HS-27A (cell line): ENCODE measurements around the gene DEAF1.
"Not testable (repeated sequence)": the region's sequence is repeated elsewhere in the genome, so short reads cannot be mapped to it uniquely, and the experiment has no call there.

Experiments used
- DNase-seq: peaks from one replicate; pipeline ENCODE4 v3.0.0-alpha.2; 2012; ENCODE audit warnings: low read depth, missing footprints

Gene DEAF1

GRCh38 chr11:680476-680875, 14.5 kb downstream of the DEAF1 start:
- no peak for DNase-seq

GRCh38 chr11:679271-680207, 15.5 kb downstream of the DEAF1 start:
- DNase-seq, result no peak

GRCh38 chr11:678297-678696, 16.7 kb downstream of the DEAF1 start:
- no peak for DNase-seq

DNA sequence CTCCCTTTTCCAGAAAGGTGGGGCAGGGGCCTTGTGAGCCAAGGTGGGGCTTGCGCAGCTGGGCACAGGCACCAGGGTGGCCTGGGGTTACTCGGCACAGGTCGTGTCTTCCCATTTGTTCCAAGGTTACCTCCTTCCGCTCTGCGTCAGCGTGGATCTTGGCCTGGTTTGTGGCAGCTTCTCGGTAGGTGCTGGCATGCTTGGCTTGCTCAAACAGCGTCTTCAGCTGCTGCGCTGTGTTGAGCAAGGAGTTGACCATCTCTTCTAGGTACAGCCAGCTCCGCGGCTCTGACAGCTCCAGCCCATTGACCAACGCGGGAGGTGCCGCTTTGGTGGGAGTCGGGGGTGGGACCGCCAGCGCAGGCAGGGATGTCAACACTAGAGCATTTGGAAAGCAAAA, 20.6 kb downstream of the DEAF1 start:
- DNase-seq, result no peak

DNA sequence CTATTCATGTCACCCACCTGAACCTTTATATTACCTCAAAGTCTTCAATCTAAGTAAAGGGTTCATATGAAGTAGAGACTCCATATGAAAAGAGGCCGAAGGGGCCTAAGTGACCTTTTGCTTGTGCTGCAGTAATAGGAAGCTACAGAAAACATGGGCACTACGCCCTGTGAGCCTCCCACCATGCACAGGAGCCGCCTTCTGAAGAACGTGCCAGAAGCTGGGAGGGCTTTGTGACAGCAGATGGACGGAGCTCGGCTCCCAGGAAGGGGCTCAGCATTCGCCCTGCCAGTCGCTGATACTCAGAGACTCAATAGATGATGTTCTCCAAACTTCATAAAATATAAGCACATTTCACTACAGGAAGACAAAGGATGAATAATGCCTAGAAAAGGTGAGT, 21.2 kb downstream of the DEAF1 start:
- no peak for DNase-seq

- no peak for DNase-seq
Observed at GRCh38 chr11:665704-666281, 29.2 kb downstream of the DEAF1 start.

DNA sequence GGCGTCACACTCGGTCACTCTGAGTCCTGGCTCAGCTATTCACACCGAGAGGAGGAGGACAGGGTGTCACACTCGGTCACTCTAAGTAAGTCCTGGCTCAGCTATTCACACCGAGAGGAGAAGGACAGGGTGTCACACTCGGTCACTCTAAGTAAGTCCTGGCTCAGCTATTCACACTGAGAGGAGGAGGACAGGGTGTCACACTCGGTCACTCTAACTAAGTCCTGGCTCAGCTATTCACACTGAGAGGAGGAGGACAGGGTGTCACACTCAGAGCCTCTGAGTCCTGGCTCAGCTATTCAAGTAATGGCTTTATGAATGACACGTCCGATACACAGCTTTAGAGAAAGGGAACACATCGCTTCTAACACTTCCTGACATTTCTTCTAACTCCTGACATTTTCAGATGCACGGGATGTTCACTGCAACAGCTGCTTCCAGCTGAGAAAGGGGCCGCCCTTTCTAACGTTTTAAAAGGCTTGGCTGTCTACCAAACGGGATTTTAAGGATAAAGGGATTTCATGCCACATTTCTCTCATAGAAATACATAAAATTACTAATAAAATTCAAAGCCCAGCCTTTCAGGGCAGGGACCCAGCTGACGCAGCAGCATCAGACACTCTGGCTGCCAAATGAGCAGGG, 29.8 kb downstream of the DEAF1 start:
- no peak for DNase-seq

DNA sequence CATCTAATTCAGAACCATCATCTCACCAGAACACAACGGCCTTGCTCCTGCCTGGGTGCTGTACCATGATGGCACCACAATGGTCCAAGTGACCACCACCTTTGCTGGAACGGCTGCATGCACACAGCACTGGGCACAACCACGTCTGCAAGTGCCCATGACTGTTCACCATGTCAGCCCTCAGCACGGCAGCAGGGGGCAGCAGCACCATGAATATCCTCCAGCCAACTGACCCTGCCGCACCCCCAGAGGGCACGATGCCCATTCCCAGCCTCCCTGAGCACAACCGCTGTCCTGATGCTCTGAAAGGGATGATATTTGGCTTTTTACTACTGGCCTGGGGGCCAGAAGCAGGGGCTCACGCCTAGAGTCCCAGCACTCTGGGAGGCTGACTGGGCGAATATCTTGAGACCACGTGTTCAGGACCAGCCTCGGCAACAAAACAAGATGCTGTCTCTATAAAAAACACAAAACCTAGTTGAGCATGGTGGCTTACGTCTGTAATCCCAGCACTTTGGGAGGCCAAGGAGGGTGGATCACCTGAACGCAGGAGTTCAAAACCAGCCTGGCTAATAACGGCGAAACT, 32.2 kb downstream of the DEAF1 start:
- no peak for DNase-seq

DNA sequence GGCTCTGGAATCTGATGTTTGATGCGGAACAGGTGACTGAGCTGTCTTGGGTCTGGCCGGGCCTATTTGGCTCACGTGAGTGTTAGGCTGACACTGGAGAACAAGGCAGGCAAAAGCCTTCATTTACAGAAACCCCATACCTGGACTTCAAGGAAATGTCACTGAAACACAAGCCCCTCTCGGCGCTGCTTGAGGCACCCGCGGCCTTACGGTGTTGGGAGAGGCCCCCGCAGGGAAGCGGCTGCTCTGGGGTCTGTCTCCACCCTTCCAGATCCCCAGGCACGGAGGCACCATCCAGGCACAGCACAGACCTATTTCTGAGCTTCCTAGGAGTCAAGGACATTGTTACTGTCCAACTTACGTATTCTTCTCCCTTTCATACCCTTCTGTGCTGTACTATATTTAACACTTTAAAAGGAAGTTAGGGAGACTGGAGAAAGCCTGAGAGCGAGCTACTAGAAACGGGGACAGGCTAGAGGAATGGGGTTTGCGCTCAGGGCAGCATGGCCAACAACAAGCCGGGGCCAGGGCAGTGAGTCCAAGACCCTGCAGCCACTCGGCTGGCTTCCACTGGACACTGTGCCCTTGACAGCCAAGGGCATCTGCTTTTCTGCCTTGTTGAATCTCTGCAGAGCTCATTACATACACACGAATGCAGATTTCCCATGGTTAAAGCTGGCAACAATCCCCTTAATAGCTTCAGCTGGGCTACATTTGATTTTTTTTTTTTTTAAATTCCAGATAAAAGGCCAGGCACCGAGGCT, 34.2 kb downstream of the DEAF1 start:
- no peak for DNase-seq

GRCh38 chr11:660281-660680, 34.7 kb downstream of the DEAF1 start:
- DNase-seq, result no peak

DNA sequence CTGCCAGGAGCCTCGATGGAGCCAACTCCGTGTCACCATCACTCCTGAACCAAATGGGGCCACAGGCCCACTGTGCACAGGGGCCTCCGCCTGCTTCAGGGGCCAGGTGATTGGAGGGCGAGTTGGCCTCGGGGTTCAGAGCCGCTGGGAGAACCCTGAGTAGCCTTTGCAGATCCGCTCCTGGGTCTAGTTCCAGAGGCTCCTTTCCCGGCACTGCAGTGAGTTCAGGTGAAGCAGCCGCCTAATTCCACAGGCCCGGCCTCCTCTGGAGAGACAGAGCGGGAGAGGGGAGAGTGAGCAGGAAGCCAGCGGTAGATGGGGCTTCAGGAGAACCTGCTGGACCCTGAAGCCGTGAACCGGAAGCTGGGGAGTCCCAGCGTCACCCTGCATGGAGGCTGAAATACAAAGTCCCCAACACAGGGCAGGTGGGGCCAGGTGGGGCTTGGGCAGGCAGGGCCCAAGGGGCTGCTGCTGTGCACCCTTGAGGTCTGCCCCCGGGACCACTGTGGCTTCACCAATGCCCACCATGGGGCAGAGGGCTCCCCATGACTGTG, 35.4 kb downstream of the DEAF1 start:
- no peak for DNase-seq

DNA sequence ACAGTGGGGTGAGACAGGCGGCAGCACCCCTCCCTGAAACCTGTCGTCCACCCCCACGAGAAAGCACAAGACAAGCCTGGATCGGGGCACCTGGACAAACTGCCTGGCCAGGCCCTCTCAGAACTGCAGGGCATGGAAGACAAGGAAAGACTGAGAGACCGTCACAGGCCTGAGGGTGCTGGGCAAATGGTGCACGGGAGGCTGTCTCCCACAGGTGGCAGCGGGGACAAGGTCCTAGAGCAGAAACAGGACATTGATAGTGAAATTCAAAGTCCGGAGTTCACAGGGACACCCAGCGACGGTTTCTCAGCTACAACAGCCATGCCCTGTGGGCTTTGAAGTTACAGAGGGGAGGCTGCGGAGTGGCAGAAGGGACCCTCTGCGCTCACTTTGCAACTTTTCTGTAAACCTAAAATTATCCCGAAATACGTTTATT, 37.3 kb downstream of the DEAF1 start:
- DNase-seq, result no peak

- no peak for DNase-seq
Observed at GRCh38 chr11:656866-657265, 38.2 kb downstream of the DEAF1 start.

DNA sequence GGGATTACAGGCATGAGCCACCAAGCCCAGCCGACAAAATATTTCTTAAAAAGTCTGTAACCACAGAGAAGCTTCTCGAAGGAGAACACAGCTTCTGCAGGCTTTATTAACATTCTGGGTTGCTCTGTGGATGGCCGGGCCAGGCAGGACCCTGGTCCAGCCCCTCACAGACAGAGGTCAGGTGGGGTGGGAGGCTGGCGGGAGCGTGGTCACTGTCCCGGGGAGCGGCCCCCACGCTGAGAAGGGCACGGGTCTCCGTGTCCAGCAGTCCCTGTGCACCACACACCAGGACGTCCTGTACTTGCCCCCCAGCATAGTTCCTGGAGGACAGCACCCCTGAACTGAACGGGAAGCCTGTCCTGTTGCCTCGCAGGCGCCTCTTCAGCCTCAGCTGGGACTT, 38.6 kb downstream of the DEAF1 start:
- DNase-seq, result no peak

GRCh38 chr11:655036-655726, 39.8 kb downstream of the DEAF1 start:
- DNase-seq, result no peak

GRCh38 chr11:654444-654843, 40.6 kb downstream of the DEAF1 start:
- DNase-seq, result not testable (repeated sequence)

DNA sequence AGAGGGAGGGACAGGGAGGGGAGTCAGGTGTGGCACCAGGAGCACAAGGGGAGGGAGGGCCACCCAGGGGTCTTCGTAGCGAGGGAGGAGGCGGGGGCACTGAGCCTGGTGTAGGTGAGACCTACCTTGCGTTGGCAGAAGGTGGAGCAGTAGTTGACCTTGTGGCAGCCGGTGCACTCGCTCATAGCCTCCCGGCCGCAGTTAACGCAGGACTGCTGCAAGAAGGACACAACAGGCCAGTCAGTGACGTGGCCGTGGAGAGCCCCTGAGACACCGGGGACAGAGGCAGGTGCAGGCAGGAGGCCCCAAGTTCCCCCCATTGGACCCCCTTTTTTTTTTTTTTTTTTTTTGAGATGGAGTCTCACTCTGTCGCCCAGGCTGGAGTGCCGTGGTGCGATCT, 41.2 kb downstream of the DEAF1 start:
- no peak for DNase-seq

GRCh38 chr11:653136-653535, 41.9 kb downstream of the DEAF1 start:
- not testable (repeated sequence) for DNase-seq

DNA sequence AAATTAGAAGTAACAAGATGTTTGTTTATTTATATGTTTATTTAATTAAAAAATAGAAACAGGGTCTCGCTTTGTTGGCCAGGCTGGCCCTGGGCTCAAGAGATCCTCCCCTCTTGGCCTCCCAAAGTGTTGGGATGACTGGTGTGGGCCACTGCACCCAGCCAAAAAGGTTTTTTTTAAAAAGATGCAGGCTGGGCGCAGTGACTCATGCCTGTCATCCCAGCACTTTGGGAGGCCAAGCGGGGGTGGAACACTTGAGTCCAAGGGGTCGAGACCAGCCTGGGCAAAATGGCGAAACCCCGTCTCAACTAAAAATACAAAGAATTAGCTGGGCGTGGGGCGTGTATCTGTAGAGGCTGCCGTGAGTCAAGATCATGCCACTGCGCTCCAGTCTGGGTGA, 44.5 kb downstream of the DEAF1 start:
- DNase-seq, result no peak

GRCh38 chr11:647672-648158, 47.3 kb downstream of the DEAF1 start:
- not testable (repeated sequence) for DNase-seq

DNA sequence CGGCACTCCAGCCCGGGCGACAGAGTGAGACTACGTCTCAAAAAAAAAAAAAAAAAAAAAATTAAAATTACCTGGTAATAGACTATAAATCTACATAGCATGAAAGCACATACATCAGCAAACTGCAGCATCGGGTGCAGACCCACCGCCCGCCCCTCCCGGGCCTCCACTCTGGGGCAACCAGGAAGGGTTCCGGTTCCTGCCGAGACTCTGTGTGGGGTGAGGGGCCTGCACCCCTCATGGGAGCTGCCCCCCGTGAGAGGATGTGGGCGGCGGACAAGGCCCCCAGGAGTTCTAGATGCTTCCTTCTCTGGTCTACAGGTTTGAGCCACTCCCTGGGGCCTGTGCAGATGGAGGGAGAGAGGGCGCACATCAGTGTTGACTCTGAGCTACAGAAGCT, 48.8 kb downstream of the DEAF1 start:
- DNase-seq, result no peak
